H1 (cell line): ENCODE measurements around the gene TDRD15. TPM values are rescaled to one million over a fixed set of nuclear protein-coding genes. Genes with fewer than 3 reads are reported as not detected.

ENCODE experiments used
- CTCF ChIA-PET: fragments of 300-600 bp; sonication (Branson Sonifier 250); formaldehyde crosslinking; loops from one replicate; lab custom pipeline; 2021; ENCODE audit not compliant: partially characterized antibody; lab: Charles Lee
- POLR2A ChIA-PET: fragments of 300-600 bp; sonication (Branson Sonifier 250); formaldehyde crosslinking; loops from one replicate; lab custom pipeline; 2021; ENCODE audit warnings: inconsistent platforms; ENCODE audit not compliant: partially characterized antibody; lab: Charles Lee
- DNase-seq, 2 experiments: peaks; one replicate each; pipeline versions ENCODE4 v3.0.0 to v3.0.0-alpha.2; 2010 to 2022; ENCODE audit warnings: low spot score in 2 of 2, low read depth in 1 of 2, mixed read lengths in 1 of 2
- FAIRE-seq: peaks from 2 replicates; lab custom pipeline; 2011; peaks lifted over from hg19 to GRCh38; lab: Jason Lieb, UNC
- H2AFZ ChIP-seq: 2 replicates; pipeline ENCODE4 v1.8.1; 2012; ENCODE audit warnings: low read length, inconsistent platforms
- H2AK5ac ChIP-seq: 2 replicates; pipeline ENCODE4 v1.6.1; 2013; ENCODE audit warnings: low read depth, low read length
- H2BK120ac ChIP-seq: replicated peaks from 2 replicates; pipeline ENCODE3; 2013; ENCODE audit warnings: low read depth, low read length, inconsistent platforms
- H2BK12ac ChIP-seq: 2 replicates; pipeline ENCODE4 v1.6.1; 2013; ENCODE audit warnings: low read depth, low read length
- H2BK15ac ChIP-seq: 2 replicates; pipeline ENCODE4 v1.6.1; 2013; ENCODE audit warnings: low read length
- H2BK20ac ChIP-seq: 2 replicates; pipeline ENCODE4 v1.6.1; 2013; ENCODE audit warnings: low read length
- H2BK5ac ChIP-seq: 2 replicates; pipeline ENCODE4 v1.6.1; 2013; ENCODE audit warnings: low read depth, low read length
- H3K14ac ChIP-seq: 2 replicates; pipeline ENCODE4 v1.6.1; 2013; ENCODE audit warnings: inconsistent platforms; ENCODE audit not compliant: insufficient read length
- H3K18ac ChIP-seq: 2 replicates; pipeline ENCODE4 v1.6.1; 2013; ENCODE audit warnings: low read length; ENCODE audit errors: extremely low read depth
- H3K23ac ChIP-seq: 2 replicates; pipeline ENCODE4 v1.6.1; 2013; ENCODE audit warnings: inconsistent platforms; ENCODE audit not compliant: insufficient read length
- H3K23me2 ChIP-seq: 2 replicates; pipeline ENCODE4 v1.6.1; 2013; ENCODE audit warnings: low read depth, low read length
- H3K27ac ChIP-seq: 2 replicates; pipeline ENCODE4 v1.6.1; 2011; ENCODE audit warnings: low read depth, low read length, inconsistent platforms
- H3K27me3 ChIP-seq, 4 experiments: replicated peaks in 1 of 4; 1 replicate in 1 of 4; 2 replicates in 3 of 4; pipeline versions ENCODE4 v1.6.1 to v1.8.1; 2011 to 2013; ENCODE audit warnings: low read length in 3 of 4, mild to moderate bottlenecking in 3 of 4, inconsistent platforms in 2 of 4, mixed read lengths in 2 of 4, moderate library complexity in 1 of 4; ENCODE audit not compliant: control insufficient read depth in 3 of 4, insufficient read depth in 3 of 4; ENCODE audit errors: extremely low read depth in 1 of 4
- H3K36me3 ChIP-seq, 4 experiments: 2 replicates each; pipeline versions ENCODE4 v1.6.1 to v1.8.1; 2011 to 2013; ENCODE audit warnings: mild to moderate bottlenecking in 4 of 4, low read length in 3 of 4, moderate library complexity in 2 of 4, control low read depth in 1 of 4, inconsistent platforms in 1 of 4; ENCODE audit not compliant: insufficient read depth in 4 of 4, control insufficient read depth in 2 of 4
- H3K4ac ChIP-seq: replicated peaks from 2 replicates; pipeline ENCODE3; 2013; ENCODE audit warnings: low read length, low read depth, mixed read lengths, inconsistent platforms; ENCODE audit not compliant: insufficient read length
- H3K4me1 ChIP-seq, 4 experiments: replicated peaks in 1 of 4; 1 replicate in 1 of 4; 2 replicates in 3 of 4; pipeline versions ENCODE4 v1.6.1 to v1.8.1; 2011 to 2013; ENCODE audit warnings: low read length in 3 of 4, inconsistent platforms in 2 of 4, mixed read lengths in 1 of 4; ENCODE audit not compliant: insufficient read depth in 4 of 4, control insufficient read depth in 3 of 4
- H3K4me2 ChIP-seq, 2 experiments: 2 replicates each; pipeline versions ENCODE4 v1.6.1 to v1.8.1; 2011 to 2013; ENCODE audit warnings: low read depth in 2 of 2, low read length in 2 of 2, control low read depth in 1 of 2, inconsistent platforms in 1 of 2, mild to moderate bottlenecking in 1 of 2; ENCODE audit not compliant: insufficient read depth in 1 of 2
- H3K4me3 ChIP-seq, 4 experiments: fragments of 200-600, 300-600 bp in 1 of 4; sonication (generic), shearing (Covaris generic), sonication (Bioruptor Twin) in 1 of 4; 2 replicates each; pipeline versions ENCODE4 v1.5.1 to v1.8.1; 2011 to 2016; ENCODE audit warnings: low read length in 4 of 4, low read depth in 3 of 4, control low read depth in 2 of 4, inconsistent platforms in 2 of 4, mild to moderate bottlenecking in 2 of 4, mixed read lengths in 1 of 4, moderate library complexity in 1 of 4; ENCODE audit not compliant: insufficient read depth in 2 of 4; ENCODE audit errors: extremely low read depth in 1 of 4
- H3K56ac ChIP-seq: replicated peaks from 2 replicates; pipeline ENCODE3; 2013; ENCODE audit warnings: low read depth, mild to moderate bottlenecking, mixed read lengths, low read length, inconsistent platforms; ENCODE audit not compliant: insufficient read length
- H3K79me1 ChIP-seq: 2 replicates; pipeline ENCODE4 v1.6.1; 2013; ENCODE audit warnings: low read depth, low read length, control low read depth
- H3K79me2 ChIP-seq, 2 experiments: 2 replicates each; pipeline versions ENCODE4 v1.6.1 to v1.8.1; 2012 to 2013; ENCODE audit warnings: low read length in 2 of 2, mild to moderate bottlenecking in 2 of 2, inconsistent platforms in 1 of 2; ENCODE audit not compliant: insufficient read depth in 2 of 2, control insufficient read depth in 1 of 2
- H3K9ac ChIP-seq, 4 experiments: replicated peaks in 1 of 4; 1 replicate in 1 of 4; 2 replicates in 3 of 4; pipeline versions ENCODE4 v1.6.1 to v1.8.1; 2011 to 2013; ENCODE audit warnings: low read depth in 3 of 4, low read length in 3 of 4, control low read depth in 2 of 4, mild to moderate bottlenecking in 2 of 4, moderate library complexity in 2 of 4, inconsistent platforms in 1 of 4; ENCODE audit errors: extremely low read depth in 1 of 4
- H3K9me3 ChIP-seq, 2 experiments: 2 replicates each; pipeline versions ENCODE4 v1.6.1 to v1.8.1; 2012 to 2013; ENCODE audit warnings: mild to moderate bottlenecking in 2 of 2, moderate library complexity in 2 of 2, control low read depth in 1 of 2, inconsistent platforms in 1 of 2, low read depth in 1 of 2, low read length in 1 of 2, mixed read lengths in 1 of 2; ENCODE audit not compliant: insufficient read depth in 2 of 2
- H4K20me1 ChIP-seq, 2 experiments: replicated peaks in 1 of 2; 2 replicates each; pipeline versions ENCODE3 to v1.8.1; 2011 to 2013; ENCODE audit warnings: inconsistent platforms in 2 of 2, low read length in 2 of 2, mild to moderate bottlenecking in 1 of 2; ENCODE audit not compliant: insufficient read depth in 2 of 2, control insufficient read depth in 1 of 2
- H4K5ac ChIP-seq: 2 replicates; pipeline ENCODE4 v1.6.1; 2013; ENCODE audit warnings: low read length, low read depth, mixed read lengths, inconsistent platforms; ENCODE audit not compliant: insufficient read length
- H4K8ac ChIP-seq: 2 replicates; pipeline ENCODE4 v1.8.0; 2013; ENCODE audit warnings: mild to moderate bottlenecking, moderate library complexity, low read length, inconsistent platforms; ENCODE audit not compliant: insufficient read depth; ENCODE audit errors: extremely low read depth
- H4K91ac ChIP-seq: replicated peaks from 2 replicates; pipeline ENCODE3; 2013; ENCODE audit warnings: low read length, mixed read lengths, inconsistent platforms; ENCODE audit not compliant: insufficient read length
- ATF3 ChIP-seq: IDR thresholded peaks from 2 replicates; pipeline ENCODE4 v1.6.1; 2011; ENCODE audit warnings: low read depth, mild to moderate bottlenecking, low read length; ENCODE audit not compliant: insufficient read depth
- CBX5 ChIP-seq: fragments of 300-800, 300-1000 bp; sonication (generic); IDR thresholded peaks from 2 replicates; pipeline ENCODE4 v1.7.1; 2016; ENCODE audit warnings: antibody characterized with exemption, low read length, low read depth
- CTBP2 ChIP-seq: IDR thresholded peaks from 2 replicates; pipeline ENCODE4 v1.7.0; 2011; ENCODE audit warnings: borderline replicate concordance, mild to moderate bottlenecking, moderate library complexity, mixed read lengths, low read length; ENCODE audit not compliant: insufficient read depth, insufficient read length
- POLR2A ChIP-seq, 2 experiments: IDR thresholded peaks; 1 replicate in 1 of 2; 2 replicates in 1 of 2; pipeline ENCODE4 v1.6.1; 2011; ENCODE audit warnings: low read depth in 2 of 2, low read length in 2 of 2, mild to moderate bottlenecking in 2 of 2; ENCODE audit errors: control extremely low read depth in 1 of 2
- POLR2AphosphoS5 ChIP-seq: IDR thresholded peaks from 2 replicates; pipeline ENCODE4 v1.6.1; 2011; ENCODE audit warnings: low read depth, low read length
- RBBP5 ChIP-seq: IDR thresholded peaks from 2 replicates; pipeline ENCODE4 v1.7.1; 2012; ENCODE audit warnings: low read depth, mild to moderate bottlenecking, inconsistent platforms, low read length, moderate library complexity, borderline replicate concordance
- SUZ12 ChIP-seq: fragments of 200-600 bp; sonication (generic); IDR thresholded peaks from 2 replicates; pipeline ENCODE4 v1.6.1; 2012; ENCODE audit warnings: mild to moderate bottlenecking, inconsistent platforms, low read length, moderate library complexity, mixed read lengths
- TCF12 ChIP-seq: IDR thresholded peaks from 2 replicates; pipeline ENCODE4 v1.6.1; 2011; ENCODE audit warnings: low read depth, mild to moderate bottlenecking, low read length
- ZNF274 ChIP-seq: IDR thresholded peaks from 2 replicates; pipeline ENCODE4 v1.7.0; 2012; ENCODE audit warnings: low read length, borderline replicate concordance; ENCODE audit errors: extremely low read depth
- WGBS, 2 experiments: shearing (Covaris generic) in 1 of 2; methylation state at CpG; one replicate each; pipeline versions ENCODE4 v1.1.6 to v1.1.7; 2013 to 2015; ENCODE audit warnings: low lambda C conversion rate in 2 of 2, mixed read lengths in 2 of 2, inconsistent platforms in 1 of 2, low coverage in 1 of 2, missing lambda C conversion rate in 1 of 2; ENCODE audit not compliant: insufficient replicate concordance in 2 of 2, insufficient coverage in 1 of 2, insufficient read length in 1 of 2; ENCODE audit errors: extremely low coverage in 1 of 2, missing lambda C conversion rate in 1 of 2; 5-methylcytosine and 5-hydroxymethylcytosine counted together
- polyA plus RNA-seq, 7 experiments: library from polyadenylated mRNA; depleted of rRNA in 3 of 7; stranded (reverse) in 5 of 7; unstranded in 2 of 7; fragments of >200 nt in 5 of 7; fragments of 200-250 nt in 2 of 7; gene quantifications; 1 replicate in 5 of 7; 2 replicates in 1 of 7; 4 replicates in 1 of 7; pipeline versions ENCODE4 v1.2.1 to v1.2.3, GENCODE V29; 2011 to 2013; ENCODE audit warnings: missing spikeins in 2 of 7, mixed read lengths in 2 of 7
- total RNA-seq: library from RNA; stranded (reverse); fragmentation: NEBNext Ultra II Directional; extraction: Animal tissue kit (Norgen Biotek cat#: 25700); gene quantifications from 2 replicates; pipeline ENCODE4 v1.2.1, GENCODE V29; 2021

The TDRD15 gene
- total and polyA plus RNA-seq, 2 of the 8 experiments (the other 6 are each of a cell fraction or from before 2014, with no cell fraction given) = not detected

DNA sequence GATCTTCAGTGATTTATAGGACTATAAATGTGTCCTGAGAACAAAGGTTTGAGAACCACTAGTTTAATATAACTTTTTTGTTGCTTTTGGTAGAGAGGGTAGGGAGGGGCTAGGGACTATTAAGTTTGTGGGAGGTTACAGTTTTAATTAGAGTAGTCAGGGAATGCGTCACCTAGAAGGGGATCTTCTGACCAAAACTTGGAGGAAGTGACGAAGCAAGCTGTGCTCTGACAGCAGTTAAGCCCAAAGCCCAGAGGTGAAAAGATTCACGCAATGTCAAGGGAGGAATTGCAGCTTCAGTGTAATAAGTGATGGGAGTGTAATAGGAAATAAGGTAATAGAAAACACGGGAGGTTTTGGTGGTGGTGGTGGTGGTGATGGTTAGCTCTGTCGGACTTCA, 8.1 kb downstream of the TDRD15 start:
- Histone ChIP-seq H3K27me3 (no peaks in the 10 kb centered on the region), H4K5ac (no peak overlapping the region), H2BK120ac (no peak overlapping the region), H2AK5ac (no peak overlapping the region), H4K20me1 (no peaks in the 10 kb centered on the region), H3K79me2 (no peaks in the 10 kb centered on the region)
- TF ChIP-seq TCF12 (no peak), ATF3 (no peak), SUZ12 (no peak), CBX5 (no peak), ZNF274 (no peak), RBBP5 (no peak), POLR2A (IDR thresholded peaks at IDR 0.05; ENCODE audit: control extremely low read depth in 1 of 2, low read depth in 2 of 2, low read length in 2 of 2) (no peak), POLR2AphosphoS5 (no peak), CTBP2 (no peak)
- TF ChIP-seq, all 59 proteins: peak for 0
- Histone ChIP-seq H2BK5ac (no peak overlapping the region), H2BK15ac (no peak overlapping the region), H3K36me3 (no peaks in the 10 kb centered on the region), H3K9me3 (no peaks in the 10 kb centered on the region), H3K4me2 (no peak overlapping the region), H3K27ac (no peak overlapping the region), H4K91ac (no peak overlapping the region), H3K4me1 (no peaks in the 10 kb centered on the region), H3K23me2 (no peaks in the 10 kb centered on the region), H4K8ac (no peak overlapping the region), H3K23ac (no peak overlapping the region), H3K14ac (no peak overlapping the region), H3K56ac (no peak overlapping the region), H3K4ac (no peak overlapping the region), H2AFZ (0 out of 2 replicates have a peak overlapping the region, but pooled peaks have one; percentile 51), H3K79me1 (no peaks in the 10 kb centered on the region), H3K18ac (no peak overlapping the region), H3K9ac (no peak overlapping the region), H3K4me3 (no peak overlapping the region), H2BK12ac (no peak overlapping the region), H2BK20ac (no peak overlapping the region)
- WGBS, 2 experiments = 82% methylated on average over 5 of the region's 5 CpGs; no CpG with 5 or more reads in 1 of the 2 experiments
- FAIRE-seq = no peak
- ChIA-PET POLR2A (no interaction called here), CTCF (interaction anchor here (0.6 to 1.2 kb wide), 3 partner anchors 12 to 1105 kb away, joined by 3 read pairs; no protein-coding TSS in a partner anchor)
- DNase-seq = no peak
